Heart left ventricle (tissue), 16 donors: Measurements from ENCODE around the gene PCDH17. TPM values are rescaled to one million over a fixed set of nuclear protein-coding genes. Genes with fewer than 3 reads are reported as not detected.
A peak's percentile ranks its signal among the peaks of the same experiment; 100 is the strongest.

Experiments
- ATAC-seq, 4 donors: fragments of 200-7000 bp; cut with Tn5 transposase; one replicate each; pipeline ENCODE4 v1.9.1; 2020 to 2022; ENCODE audit warnings: moderate library complexity in 4 of 4, mild to moderate bottlenecking in 3 of 4, moderate number of reproducible peaks in 1 of 4
- DNase-seq, 5 donors: peaks; one replicate each; pipeline ENCODE4 v3.0.0-alpha.2; 2020
- H3K27ac ChIP-seq, 12 donors: fragments of 200-600 bp; sonication (generic) in 4 of 12; one replicate each; pipeline versions ENCODE4 v1.5.0 to v1.8.0; 2016 to 2022; ENCODE audit warnings: mild to moderate bottlenecking in 2 of 12
- H3K27me3 ChIP-seq, 9 donors: fragments of 200-600 bp; sonication (generic) in 2 of 9; one replicate each; pipeline versions ENCODE4 v1.5.1 to v1.8.0; 2016 to 2022; ENCODE audit warnings: mild to moderate bottlenecking in 3 of 9
- H3K36me3 ChIP-seq, 9 donors: fragments of 200-600 bp; sonication (generic) in 2 of 9; one replicate each; pipeline versions ENCODE4 v1.5.0 to v1.8.0; 2018 to 2022; ENCODE audit warnings: mild to moderate bottlenecking in 2 of 9
- H3K4me1 ChIP-seq, 12 donors: fragments of 200-600 bp; sonication (generic) in 4 of 12; one replicate each; pipeline versions ENCODE4 v1.5.0 to v1.8.0; 2016 to 2022; ENCODE audit warnings: mild to moderate bottlenecking in 3 of 12
- H3K4me3 ChIP-seq, 12 donors: fragments of 200-600 bp; sonication (generic) in 4 of 12; one replicate each; pipeline versions ENCODE4 v1.5.0 to v1.8.0; 2017 to 2022; ENCODE audit warnings: mild to moderate bottlenecking in 9 of 12, moderate library complexity in 4 of 12
- H3K9me3 ChIP-seq, 12 donors: fragments of 200-600 bp; sonication (generic) in 4 of 12; one replicate each; pipeline versions ENCODE4 v1.5.0 to v1.8.0; 2016 to 2022; ENCODE audit warnings: mild to moderate bottlenecking in 1 of 12
- CTCF ChIP-seq, 12 donors: fragments of 200-600 bp; sonication (generic) in 4 of 12; IDR thresholded peaks; one replicate each; pipeline versions ENCODE4 v1.5.0 to v1.8.0; 2018 to 2022; ENCODE audit warnings: antibody characterized with exemption in 12 of 12, mild to moderate bottlenecking in 5 of 12
- POLR2A ChIP-seq, 2 donors: fragments of 450-650 bp; IDR thresholded peaks; one replicate each; pipeline ENCODE4 v1.6.1; 2017; ENCODE audit warnings: antibody characterized with exemption in 2 of 2, mild to moderate bottlenecking in 2 of 2, moderate library complexity in 2 of 2
- WGBS, 4 donors: extraction: QIAGEN DNeasy Blood & Tissue Kit in 2 of 4; methylation state at CpG; one replicate each; pipeline versions ENCODE4 v1.1.5 to v1.1.7; 2013 to 2018; 5-methylcytosine and 5-hydroxymethylcytosine counted together
- intact Hi-C, 10 donors: fragments of 100-400 bp; cut with DNase I; formaldehyde crosslinking; loops; one replicate each; pipeline versions ENCODE4 v1.11.1 to v1.14.2; 2022
- polyA plus RNA-seq, 2 donors: library from polyadenylated mRNA; stranded (reverse); fragments of 200-250 nt; gene quantifications; one replicate each; pipeline ENCODE4 v1.2.3, GENCODE V29; 2013
- total RNA-seq, 9 donors: library from RNA; depleted of rRNA in 2 of 9; stranded (reverse); fragments of >200 nt in 2 of 9; fragmentation: NEBNext Ultra II Directional in 3 of 9; extraction: Animal tissue kit (Norgen Biotek cat#: 25700) in 3 of 9; gene quantifications; one replicate each; pipeline versions ENCODE4 v1.1.0 to v1.2.4, GENCODE V29; 2016 to 2023
- donor health status: ischemic (EF 13 %, LVEDD 7.1; RV severe dilation, severe dysfunction).
- donor health status: healthy with polysubstance abuse.
- donor health status: DM: no; HTN: yes; CAD: no.
- donor health status: DM: no; HTN: no; CAD: no.
- donor health status: ischemic (EF 25% LVEDD 6.9; RV normal size, moderate dysfunction).
- donor health status: ischemic (EF 25% LVEDD 5.7; RV mildly dilated, moderate dysfunction).
- donor health status: healthy.
- donor health status: DM: yes; HTN: yes; CAD: no.
- donor health status: ischemic (EF 35%, LVEDD 5.7; RV mildly dilated, moderate dysfunction).
- donor health status: nonischemic (EF 11% LVEDD 7.7; RV severe dilation, severe dysfunction).
- donor health status: DM: yes; HTN: yes; CAD: no.
- donor health status: PGD.
- donor health status: ischemic (EF 29% LVEDD 5.4; RV normal size, mild dysfunction).
- donor health status: nonischemic (EF 23%, LVEDD 6.1; RV moderate dilation, normal function).

PCDH17 gene
- total and polyA plus RNA-seq, 11 donors: 0.61 to 17.5 (median 2.7) TPM

DNA sequence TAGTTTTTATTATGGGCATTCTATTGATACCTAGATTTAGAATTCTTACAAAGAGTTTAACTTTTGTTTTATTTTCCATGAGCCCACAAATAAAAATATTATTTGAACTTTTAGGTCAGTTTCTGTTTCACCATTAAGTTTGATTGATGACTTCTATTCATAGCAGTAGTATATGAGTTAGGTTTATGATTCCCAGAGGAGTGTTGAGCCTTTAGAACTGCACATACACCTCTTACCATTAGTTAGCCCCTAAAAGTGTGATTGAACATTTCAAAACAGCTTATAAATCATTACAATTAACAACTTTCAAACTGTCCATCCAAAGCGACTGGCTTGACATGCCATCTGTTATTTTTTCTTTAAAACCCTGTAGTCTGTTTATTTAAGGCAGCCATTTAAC is 19.0 kb upstream of the PCDH17 start:
- ATAC-seq: no peak
- H3K9me3 ChIP-seq: no peaks in the 10 kb centered on the region
- no peaks in the 10 kb centered on the region for H3K4me1 ChIP-seq
- H3K36me3 ChIP-seq: no peaks in the 10 kb centered on the region
- no peak overlapping the region for H3K4me3 ChIP-seq
- no peak overlapping the region for H3K27ac ChIP-seq
- TF ChIP-seq CTCF (IDR thresholded peaks at IDR 0.05) (no peak), POLR2A (IDR thresholded peaks at IDR 0.05) (no peak)
- 89 to 97% (median 94%) methylated on average over 1 of the region's 1 CpG for WGBS, 4 donors
- no peak for DNase-seq
- H3K27me3 ChIP-seq: no peaks in the 10 kb centered on the region
- intact Hi-C loops: no loop called here

DNA sequence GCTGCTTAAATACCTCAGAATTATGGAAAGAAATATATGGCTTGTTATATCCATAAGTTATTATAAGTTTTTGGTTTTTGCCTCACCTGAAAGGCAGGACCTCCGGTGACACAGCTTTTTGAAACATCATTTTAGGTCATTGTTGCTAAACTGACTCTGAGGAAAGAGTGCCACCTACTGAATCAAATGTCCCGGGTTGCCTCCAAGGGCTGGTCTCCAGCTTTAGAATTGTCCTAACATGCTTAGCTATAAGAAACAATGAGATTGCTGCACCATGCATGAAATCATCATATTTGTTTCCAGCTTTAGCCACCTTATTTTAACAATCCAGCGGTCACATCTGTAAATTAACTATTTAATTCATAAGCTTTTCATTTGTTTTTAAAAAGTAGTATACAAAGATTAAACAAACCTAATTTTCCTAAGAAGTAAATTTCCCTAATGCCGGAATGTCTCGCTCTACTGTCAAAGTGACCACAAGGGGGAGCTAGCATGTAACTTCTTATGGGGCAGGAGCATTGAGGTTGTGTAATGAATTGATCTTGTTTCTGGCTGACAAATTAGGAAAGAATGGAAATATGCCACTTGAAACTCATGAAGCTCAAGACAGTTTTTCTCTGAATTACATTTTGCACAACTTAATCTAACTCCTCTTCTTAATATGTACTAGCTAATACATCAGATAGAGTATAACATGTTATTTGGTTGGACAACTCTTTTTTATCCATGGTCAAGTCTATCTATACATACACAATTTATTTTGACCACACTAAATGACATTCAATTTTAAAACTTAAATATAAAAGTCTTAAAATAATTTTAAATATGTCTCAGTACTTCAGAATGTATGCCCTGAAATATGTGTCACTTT is 6.7 kb upstream of the PCDH17 start:
- intact Hi-C loops: loop anchor here in 9 of 10 donors (1.0 to 10.0 kb wide), 9 partner anchors 90 to 1710 kb away; no protein-coding TSS in a partner anchor
- no peak for ATAC-seq
- no peak overlapping the region for H3K27ac ChIP-seq
- TF ChIP-seq POLR2A (IDR thresholded peaks at IDR 0.05) (no peak), CTCF (IDR thresholded peaks at IDR 0.05) (peak; percentile 70 to 93 (median 82))
- H3K27me3 ChIP-seq: peaks cover 0 to 15% (median 0%) of the 10 kb centered on the region in 9 donors
- no peak overlapping the region for H3K4me3 ChIP-seq
- DNase-seq: peak in 4 of 5 donors; percentile 23 to 28 (median 27)
- H3K4me1 ChIP-seq: peaks cover 0 to 8% (median 0%) of the 10 kb centered on the region in 12 donors
- H3K9me3 ChIP-seq: no peaks in the 10 kb centered on the region
- no peaks in the 10 kb centered on the region for H3K36me3 ChIP-seq
- 7 to 11% (median 9%) methylated on average over 5 of the region's 5 CpGs for WGBS, 4 donors

DNA sequence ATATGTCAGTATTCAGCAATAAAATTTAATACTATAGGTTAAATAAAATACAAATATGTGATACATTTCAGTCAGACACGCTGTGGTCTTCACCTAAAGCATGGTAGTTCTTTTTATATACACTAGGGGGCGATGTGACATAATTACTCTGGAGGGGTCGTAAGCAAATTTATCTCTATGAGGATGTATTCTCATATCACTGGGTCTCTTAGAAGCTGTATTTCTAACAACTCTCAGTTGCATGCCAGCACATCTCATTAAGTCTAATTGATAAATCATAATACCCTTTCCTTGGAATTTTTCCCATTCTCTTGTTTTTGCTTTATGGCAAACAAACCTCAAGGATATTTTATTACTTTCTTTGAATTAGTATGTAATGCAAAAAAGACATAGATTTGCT is 3.9 kb upstream of the PCDH17 start:
- intact Hi-C loops: loop anchor here (2.0 to 10.0 kb wide), 8 partner anchors 87 to 1707 kb away; no protein-coding TSS in a partner anchor
- Histone ChIP-seq H3K27ac (no peak overlapping the region), H3K4me1 (peaks cover 0 to 30% (median 0%) of the 10 kb centered on the region in 12 donors), H3K27me3 (peaks cover 0 to 44% (median 11%) of the 10 kb centered on the region in 9 donors), H3K4me3 (no peak overlapping the region), H3K9me3 (no peaks in the 10 kb centered on the region), H3K36me3 (no peaks in the 10 kb centered on the region)
- TF ChIP-seq CTCF (IDR thresholded peaks at IDR 0.05) (peak; percentile 65 to 89 (median 81)), POLR2A (IDR thresholded peaks at IDR 0.05) (no peak)
- DNase-seq: no peak
- 1 to 4% (median 2%) methylated on average over 3 of the region's 3 CpGs for WGBS, 4 donors
- ATAC-seq: no peak

DNA sequence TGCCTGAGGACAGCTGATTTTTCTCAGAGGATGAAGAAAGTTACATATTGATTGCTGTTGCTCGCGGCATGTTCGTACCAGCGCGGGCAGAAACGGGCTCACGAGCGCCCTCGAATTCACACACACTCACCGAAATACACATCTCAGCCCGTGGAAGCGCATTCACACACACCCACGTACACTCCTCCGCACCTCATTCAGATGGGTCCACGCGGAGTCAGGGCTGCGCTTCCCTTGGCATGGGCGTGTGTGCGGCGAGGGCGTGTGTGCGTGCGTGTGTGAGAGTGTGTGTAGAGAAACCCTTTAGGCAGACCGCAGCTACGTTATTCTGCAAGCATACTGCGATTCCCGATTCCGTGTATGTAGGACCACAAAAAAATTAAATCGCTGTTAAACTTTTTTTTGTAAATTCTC is 2.1 kb upstream of the PCDH17 start:
- peak in 4 of 5 donors; percentile 15 to 31 (median 22) for DNase-seq
- TF ChIP-seq CTCF (IDR thresholded peaks at IDR 0.05) (no peak), POLR2A (IDR thresholded peaks at IDR 0.05) (no peak)
- peaks cover 0 to 33% (median 0%) of the 10 kb centered on the region in 12 donors for H3K4me1 ChIP-seq
- peak overlapping the region; percentile 43 to 79 (median 65) for H3K4me3 ChIP-seq
- no peaks in the 10 kb centered on the region for H3K36me3 ChIP-seq
- intact Hi-C loops: loop anchor here (2.0 to 10.0 kb wide), 8 partner anchors 85 to 1705 kb away; no protein-coding TSS in a partner anchor
- peaks cover 0 to 61% (median 27%) of the 10 kb centered on the region in 9 donors for H3K27me3 ChIP-seq
- no peaks in the 10 kb centered on the region for H3K9me3 ChIP-seq
- peak overlapping the region in 1 of 12 donors; percentile 8 for H3K27ac ChIP-seq
- ATAC-seq: peak in 3 of 4 donors; percentile 1 to 25 (median 6)
- WGBS, 4 donors: 0 to 3% (median 1%) methylated on average over 26 to 29 of the region's 29 CpGs
